Psoas muscle (tissue), 8 donors: ENCODE data around the gene TNFSF10. TPM values are rescaled to one million over a fixed set of nuclear protein-coding genes. Genes with fewer than 3 reads are reported as not detected.
A peak's percentile ranks its signal among the peaks of the same experiment; 100 is the strongest.

ENCODE experiments used
- ATAC-seq, 4 donors: fragments of 200-7000 bp; cut with Tn5 transposase; one replicate each; pipeline ENCODE4 v1.9.1; 2020; ENCODE audit warnings: moderate library complexity in 3 of 4, mild to moderate bottlenecking in 2 of 4
- DNase-seq, 2 donors: peaks; one replicate each; pipeline ENCODE4 v3.0.0-alpha.2; 2020
- H3K27ac ChIP-seq: fragments of 200-600 bp; one replicate; pipeline ENCODE4 v1.8.0; 2022
- H3K27me3 ChIP-seq, 3 donors: fragments of 200-600 bp in 1 of 3; one replicate each; pipeline versions ENCODE4 v1.6.1 to v1.8.0; 2013 to 2022; ENCODE audit warnings: low read length in 2 of 3, mild to moderate bottlenecking in 2 of 3, moderate library complexity in 1 of 3; ENCODE audit not compliant: insufficient read depth in 3 of 3
- H3K36me3 ChIP-seq, 2 donors: fragments of 200-600 bp in 1 of 2; one replicate each; pipeline versions ENCODE4 v1.6.1 to v1.8.0; 2013 to 2022; ENCODE audit warnings: low read depth in 1 of 2, mild to moderate bottlenecking in 1 of 2, moderate library complexity in 1 of 2; ENCODE audit not compliant: insufficient read depth in 1 of 2
- H3K4me1 ChIP-seq: fragments of 200-600 bp; one replicate; pipeline ENCODE4 v1.8.0; 2022
- H3K4me3 ChIP-seq: fragments of 200-600 bp; one replicate; pipeline ENCODE4 v1.8.0; 2022; ENCODE audit warnings: mild to moderate bottlenecking
- H3K9me3 ChIP-seq: fragments of 200-600 bp; one replicate; pipeline ENCODE4 v1.8.0; 2022
- WGBS, 3 donors: extraction: QIAGEN DNeasy Blood & Tissue Kit; methylation state at CpG; one replicate each; pipeline versions ENCODE4 v1.1.6 to v1.1.7; 2013; 5-methylcytosine and 5-hydroxymethylcytosine counted together
- intact Hi-C, 2 donors: fragments of 100-400 bp; cut with DNase I; formaldehyde crosslinking; loops; one replicate each; pipeline versions ENCODE4 v1.11.0 to v1.14.2; 2022
- polyA plus RNA-seq, 3 donors: library from polyadenylated mRNA; stranded (reverse); fragments of 200-250 nt; gene quantifications; one replicate each; pipeline ENCODE4 v1.2.3, GENCODE V29; 2013
- total RNA-seq, 4 donors: library from RNA; stranded (reverse); fragmentation: NEBNext Ultra II Directional in 2 of 4; extraction: Animal tissue kit (Norgen Biotek cat#: 25700) in 2 of 4; gene quantifications; one replicate each; pipeline versions ENCODE4 v1.2.1 to v1.2.4, GENCODE V29; 2021 to 2023
- TF ChIP-seq, protein P1 (sequence below): fragments of 200-600 bp; IDR thresholded peaks from one replicate; pipeline ENCODE4 v1.8.0; 2022; ENCODE audit warnings: antibody characterized with exemption
- donor health status: healthy with polysubstance abuse.
- donor health status: DM: no; HTN: no; CAD: no; lungs with moderate emphysema.
- donor health status: Bipolar disorder and iron deficiency.
- donor health status: healthy.
- donor health status: DM: yes; HTN: yes; CAD: no.
- donor health status: DM: no; HTN: no; CAD: no.
- donor health status: DM: no; HTN: no; CAD: no.
- donor health status: DM: yes; HTN: yes; CAD: no.

Gene TNFSF10
- total and polyA plus RNA-seq, 7 donors: 5.5 to 18.6 (median 10.0) TPM

DNA sequence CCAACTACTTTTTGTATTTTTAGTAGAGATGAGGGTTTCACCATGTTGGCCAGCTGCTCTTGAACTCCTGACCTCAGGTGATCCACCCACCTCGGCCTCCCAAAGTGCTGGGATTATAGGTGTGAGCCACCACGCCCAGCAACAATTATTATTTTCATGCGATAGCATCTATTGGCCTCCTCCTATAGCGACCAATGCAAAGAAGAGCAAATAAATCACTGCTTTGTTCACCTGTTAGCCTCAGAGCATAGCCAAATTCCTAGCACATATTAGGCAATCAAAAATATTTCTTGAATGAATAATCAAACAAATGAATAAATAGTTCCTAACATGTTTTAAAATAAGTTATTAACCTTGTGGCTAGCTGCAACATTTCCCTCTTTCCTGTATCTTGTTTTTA is 36.8 kb upstream of the TNFSF10 start:
- TF ChIP-seq, protein P1, sequence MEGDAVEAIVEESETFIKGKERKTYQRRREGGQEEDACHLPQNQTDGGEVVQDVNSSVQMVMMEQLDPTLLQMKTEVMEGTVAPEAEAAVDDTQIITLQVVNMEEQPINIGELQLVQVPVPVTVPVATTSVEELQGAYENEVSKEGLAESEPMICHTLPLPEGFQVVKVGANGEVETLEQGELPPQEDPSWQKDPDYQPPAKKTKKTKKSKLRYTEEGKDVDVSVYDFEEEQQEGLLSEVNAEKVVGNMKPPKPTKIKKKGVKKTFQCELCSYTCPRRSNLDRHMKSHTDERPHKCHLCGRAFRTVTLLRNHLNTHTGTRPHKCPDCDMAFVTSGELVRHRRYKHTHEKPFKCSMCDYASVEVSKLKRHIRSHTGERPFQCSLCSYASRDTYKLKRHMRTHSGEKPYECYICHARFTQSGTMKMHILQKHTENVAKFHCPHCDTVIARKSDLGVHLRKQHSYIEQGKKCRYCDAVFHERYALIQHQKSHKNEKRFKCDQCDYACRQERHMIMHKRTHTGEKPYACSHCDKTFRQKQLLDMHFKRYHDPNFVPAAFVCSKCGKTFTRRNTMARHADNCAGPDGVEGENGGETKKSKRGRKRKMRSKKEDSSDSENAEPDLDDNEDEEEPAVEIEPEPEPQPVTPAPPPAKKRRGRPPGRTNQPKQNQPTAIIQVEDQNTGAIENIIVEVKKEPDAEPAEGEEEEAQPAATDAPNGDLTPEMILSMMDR: no peak
- Histone ChIP-seq H3K4me3 (no peak overlapping the region), H3K36me3 (no peaks in the 10 kb centered on the region), H3K27ac (no peak overlapping the region), H3K27me3 (no peaks in the 10 kb centered on the region), H3K4me1 (peaks cover 4% of the 10 kb centered on the region), H3K9me3 (no peaks in the 10 kb centered on the region)
- 67 to 88% (median 76%) methylated on average over 4 of the region's 4 CpGs for WGBS, 3 donors
- intact Hi-C loops: no loop called here
- no peak for DNase-seq
- no peak for ATAC-seq

DNA sequence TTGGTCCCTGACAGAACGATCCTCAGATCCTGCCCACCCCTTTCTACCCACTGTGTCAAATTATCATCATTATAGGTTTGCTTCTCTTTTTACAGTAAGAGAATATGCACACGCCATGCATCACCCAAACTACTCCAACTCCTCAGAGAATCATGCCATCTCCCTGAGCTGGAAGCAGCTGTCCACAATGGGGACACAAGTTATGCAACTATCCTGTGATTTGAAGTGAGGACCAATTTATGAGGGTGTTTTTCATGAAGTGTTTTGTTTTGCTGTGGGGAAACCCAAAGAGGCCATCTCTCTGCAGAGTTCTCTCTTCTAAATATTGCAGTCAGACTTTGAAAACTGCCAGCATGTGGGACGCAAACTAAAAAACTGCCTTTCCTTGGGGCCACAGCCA is 35.8 kb upstream of the TNFSF10 start:
- H3K4me1 ChIP-seq: peaks cover 4% of the 10 kb centered on the region
- ATAC-seq: peak in 1 of 4 donors; percentile 32

DNA sequence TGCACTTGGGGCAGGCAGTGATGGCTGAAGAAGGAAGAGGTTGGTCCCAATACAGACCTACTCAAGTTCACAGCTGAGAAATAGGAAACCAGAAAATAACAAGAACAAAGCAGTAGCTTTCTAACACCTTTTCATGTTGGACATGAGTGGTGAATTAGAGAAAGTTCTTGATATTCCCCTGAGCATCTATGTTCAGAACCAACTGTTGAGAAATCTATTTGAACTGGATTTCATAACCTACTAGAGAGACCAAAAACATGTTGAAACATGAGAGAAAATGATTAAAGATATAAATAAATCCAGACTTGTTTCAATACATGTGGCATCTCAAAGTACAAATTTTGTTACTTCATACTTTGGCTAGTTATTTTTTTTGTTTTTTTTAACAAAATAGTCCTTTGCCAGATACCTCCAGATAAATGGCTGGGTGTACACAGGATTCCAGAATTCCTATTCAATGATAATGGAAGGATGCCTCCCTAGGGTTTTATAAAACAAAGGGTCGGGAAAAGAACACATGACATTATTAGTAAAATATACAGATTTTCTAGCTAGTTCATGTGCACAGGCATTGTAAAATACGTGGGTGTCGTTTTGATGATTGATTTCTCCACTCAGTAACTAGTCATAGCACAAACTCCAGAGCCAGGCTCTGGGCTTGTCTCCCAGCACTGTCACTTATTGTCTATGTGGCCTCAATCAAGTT is 34.4 kb upstream of the TNFSF10 start:
- ATAC-seq: peak in 3 of 4 donors; percentile 38 to 74 (median 48)
- H3K27ac ChIP-seq: no peak overlapping the region

More for the DNA sequence above, 35.8 kb upstream of the TNFSF10 start:
- 78 to 89% (median 89%) methylated on average over 3 of the region's 3 CpGs for WGBS, 3 donors
- no peaks in the 10 kb centered on the region for H3K27me3 ChIP-seq
- no peak overlapping the region for H3K27ac ChIP-seq
- no peaks in the 10 kb centered on the region for H3K9me3 ChIP-seq
- no peaks in the 10 kb centered on the region for H3K36me3 ChIP-seq
- TF ChIP-seq, protein P1: no peak
- intact Hi-C loops: no loop called here
- H3K4me3 ChIP-seq: no peak overlapping the region
- DNase-seq: no peak

DNA sequence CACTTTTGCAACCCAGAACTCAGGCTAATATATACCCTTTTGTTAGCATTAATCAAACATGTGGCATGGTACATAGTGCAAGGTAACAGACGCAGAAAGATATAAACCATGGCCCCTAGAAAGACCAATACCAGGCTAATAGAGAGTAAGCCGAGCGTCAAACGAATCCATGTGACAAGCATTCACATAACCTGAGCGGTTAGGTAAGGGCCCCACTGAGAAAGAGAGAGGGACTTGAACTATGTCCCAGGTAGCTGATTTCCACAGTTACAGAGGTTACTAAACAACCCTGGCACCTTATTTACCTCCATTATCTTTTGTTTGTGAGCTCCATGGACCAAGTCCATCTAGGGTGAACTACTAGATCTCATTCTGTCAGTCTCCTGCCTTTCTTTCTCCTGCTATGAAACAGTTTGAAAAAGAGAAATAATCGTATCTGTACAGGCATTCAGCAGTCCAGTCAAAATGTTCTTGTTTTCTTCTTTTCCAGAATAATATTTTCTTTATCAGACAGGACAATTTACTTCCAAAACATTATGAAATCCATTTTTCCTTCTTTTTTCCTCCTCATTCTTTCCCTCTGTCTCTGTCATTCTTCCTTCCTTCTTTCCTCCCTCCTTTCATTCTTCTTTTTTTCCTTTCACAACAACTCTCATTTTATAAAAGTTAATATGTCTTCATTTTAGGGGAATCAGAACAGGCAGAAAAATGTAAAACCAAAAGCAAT is 30.5 kb upstream of the TNFSF10 start:
- TF ChIP-seq, protein P1: no peak
- Histone ChIP-seq H3K4me1 (no peaks in the 10 kb centered on the region), H3K4me3 (no peak overlapping the region), H3K27ac (no peak overlapping the region), H3K9me3 (no peaks in the 10 kb centered on the region), H3K36me3 (no peaks in the 10 kb centered on the region), H3K27me3 (no peaks in the 10 kb centered on the region)
- 92 to 95% (median 92%) methylated on average over 6 of the region's 6 CpGs for WGBS, 3 donors
- ATAC-seq (no peak), DNase-seq (no peak)
- intact Hi-C loops: no loop called here

More for the DNA sequence above, 34.4 kb upstream of the TNFSF10 start:
- no peaks in the 10 kb centered on the region for H3K27me3 ChIP-seq
- TF ChIP-seq, protein P1: no peak
- H3K4me3 ChIP-seq: no peak overlapping the region
- no peaks in the 10 kb centered on the region for H3K36me3 ChIP-seq
- WGBS, 3 donors: 39 to 51% (median 47%) methylated on average over 3 of the region's 3 CpGs
- no peak for DNase-seq
- H3K9me3 ChIP-seq: no peaks in the 10 kb centered on the region
- intact Hi-C loops: no loop called here
- no peaks in the 10 kb centered on the region for H3K4me1 ChIP-seq
